C4-2B (cell line): ENCODE measurements around the gene UBA3.

Experiments
- H3K27ac ChIP-seq: fragments of 450-650 bp; 2 replicates; pipeline ENCODE4 v1.5.1; 2017
- CTCF ChIP-seq: fragments of 450-650 bp; conservative IDR thresholded peaks from 2 replicates; pipeline ENCODE4 v1.5.1; 2017; ENCODE audit warnings: mild to moderate bottlenecking
- ZFX ChIP-seq: fragments of 450-650 bp; IDR thresholded peaks from 2 replicates; pipeline ENCODE4 v1.6.1; 2017

The UBA3 gene

GRCh38 chr3:69120879-69121464 is 40.8 kb upstream of the UBA3 start:
- H3K27ac ChIP-seq: no peak overlapping the region
- peak; percentile 88 for TF ChIP-seq CTCF
- TF ChIP-seq ZFX: no peak

- no peak for TF ChIP-seq CTCF
- TF ChIP-seq ZFX: no peak
These were observed 39.5 kb upstream of the UBA3 start for GRCh38 chr3:69119681-69120080.

GRCh38 chr3:69119138-69119537 is 39.0 kb upstream of the UBA3 start:
- TF ChIP-seq ZFX (no peak), CTCF (no peak)
- no peak overlapping the region for H3K27ac ChIP-seq

More at GRCh38 chr3:69119681-69120080, 39.5 kb upstream of the UBA3 start:
- no peak overlapping the region for H3K27ac ChIP-seq

DNA sequence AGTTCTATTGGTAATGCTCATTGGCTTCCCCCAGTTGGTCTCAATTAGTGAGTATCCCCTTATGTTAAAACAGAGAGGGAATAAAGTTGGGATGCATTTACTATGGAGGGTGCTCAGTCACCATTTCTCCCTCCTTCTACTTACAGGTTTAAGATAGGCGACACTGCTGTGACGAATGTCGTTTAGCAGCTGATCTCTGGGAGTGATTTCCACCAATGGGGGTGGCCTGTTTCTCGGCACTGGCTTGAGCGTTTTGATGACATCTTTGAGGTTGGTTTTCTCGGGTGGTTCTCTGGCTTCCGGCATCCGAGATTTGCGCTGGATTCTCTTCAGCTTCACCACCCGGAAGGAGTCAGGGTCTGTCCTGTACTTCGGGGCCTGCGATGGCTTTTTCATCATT is 38.4 kb upstream of the UBA3 start:
- H3K27ac ChIP-seq: no peak overlapping the region
- TF ChIP-seq ZFX (no peak), CTCF (no peak)

DNA sequence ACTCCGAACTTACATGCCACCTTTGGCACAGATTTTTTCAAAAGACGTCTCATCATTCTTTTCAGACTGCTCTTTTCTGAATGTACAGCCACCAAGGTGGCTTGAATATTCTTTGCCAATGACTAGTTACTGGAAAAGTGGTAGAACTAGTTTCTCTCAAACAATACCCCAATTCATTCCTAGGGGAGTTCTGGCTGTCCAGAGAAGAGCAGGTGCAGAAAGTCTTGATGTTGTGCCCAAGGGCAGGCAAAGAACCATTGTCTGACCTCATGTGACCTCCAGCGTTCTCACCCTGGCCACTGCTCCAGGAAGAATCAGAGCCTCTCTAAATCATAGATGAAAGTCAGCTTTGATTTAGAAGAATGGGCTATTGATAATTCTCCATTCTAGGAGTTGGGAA is 36.7 kb upstream of the UBA3 start:
- H3K27ac ChIP-seq: no peak overlapping the region
- TF ChIP-seq CTCF: no peak

DNA sequence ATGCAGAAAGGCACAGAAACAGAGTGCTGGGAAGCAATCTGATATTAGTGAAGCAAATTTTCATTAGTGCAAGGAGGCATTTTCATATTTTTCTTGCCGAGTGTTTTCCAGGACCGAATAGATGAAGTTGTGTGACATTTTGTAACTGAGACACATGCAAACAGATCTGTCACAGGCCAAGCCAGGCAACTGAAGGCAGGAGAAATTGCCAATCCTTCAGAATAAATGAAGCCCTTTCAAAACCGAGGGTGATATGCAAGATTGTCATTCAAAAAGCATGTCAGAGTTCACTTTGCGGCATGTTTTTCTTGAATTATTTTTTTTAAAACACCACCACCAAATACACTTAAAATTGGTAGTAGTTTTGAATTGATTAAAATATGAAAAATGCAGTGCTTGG is 36.0 kb upstream of the UBA3 start:
- TF ChIP-seq ZFX (no peak), CTCF (no peak)
- H3K27ac ChIP-seq: no peak overlapping the region

GRCh38 chr3:69115731-69116130 is 35.6 kb upstream of the UBA3 start:
- no peak overlapping the region for H3K27ac ChIP-seq
- TF ChIP-seq ZFX (no peak), CTCF (no peak)
